ENCODE measurements around the gene AKR1B1.
A peak's percentile ranks its signal among the peaks of the same experiment; 100 is the strongest.

Gene AKR1B1

DNA sequence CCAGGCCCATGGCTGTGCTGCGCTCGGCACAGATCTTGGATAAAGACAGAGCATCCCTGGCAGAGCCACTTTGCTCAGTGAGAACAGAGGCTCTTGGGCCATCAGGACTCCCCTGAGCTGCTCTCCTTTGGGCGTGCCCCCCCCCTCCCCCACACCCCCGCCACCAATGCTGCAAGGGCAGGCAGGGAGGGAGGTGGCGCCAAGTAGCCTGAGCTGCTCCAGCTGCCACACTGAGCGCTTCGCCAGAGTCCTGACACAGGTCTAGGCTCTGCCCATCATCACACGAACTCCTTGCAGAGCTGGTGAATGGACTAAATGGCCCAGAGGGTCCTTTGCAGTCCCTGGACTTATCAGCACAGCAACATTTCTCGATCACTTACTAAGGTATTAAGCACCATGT is 12.5 kb downstream of the AKR1B1 start:
- intact Hi-C loops (cut with micrococcal nuclease) = no loop called here
- H3K9me3 Mint-ChIP-seq = no peaks in the 10 kb centered on the region

DNA sequence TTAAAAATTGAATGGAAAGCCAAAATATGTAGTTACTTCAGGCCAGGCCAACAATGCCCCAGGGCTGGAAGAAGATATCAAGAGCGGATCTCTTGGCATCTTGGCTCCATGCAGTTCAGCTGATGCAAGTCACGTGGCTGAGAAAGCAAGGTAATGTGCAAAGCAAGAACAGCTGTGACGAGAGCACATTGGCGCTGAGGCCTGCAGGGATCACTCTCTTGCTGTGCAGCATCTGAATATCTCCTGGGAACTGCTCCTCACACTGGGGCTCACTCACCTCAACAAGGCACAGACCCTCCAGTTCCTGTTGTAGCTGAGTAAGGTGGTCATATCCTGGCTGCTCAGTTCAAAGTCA is 14.0 kb downstream of the AKR1B1 start:
- Mint-ChIP-seq H3K4me3 (no peak overlapping the region), H3K27me3 (no peaks in the 10 kb centered on the region), H3K9me3 (no peaks in the 10 kb centered on the region), H3K36me3 (ENCODE audit: low read depth) (peaks cover 100% of the 10 kb centered on the region), H3K4me1 (ENCODE audit: low read depth) (peaks cover 49% of the 10 kb centered on the region), H3K27ac (peak overlapping the region; percentile 23)
- intact Hi-C loops (cut with micrococcal nuclease) = no loop called here

More for the DNA sequence above, 12.5 kb downstream of the AKR1B1 start:
- H3K27me3 Mint-ChIP-seq = no peaks in the 10 kb centered on the region
- H3K4me3 Mint-ChIP-seq = no peak overlapping the region
- peaks cover 55% of the 10 kb centered on the region for H3K4me1 Mint-ChIP-seq (ENCODE audit: low read depth)
- peak overlapping the region; percentile 50 for H3K27ac Mint-ChIP-seq
- peaks cover 100% of the 10 kb centered on the region for H3K36me3 Mint-ChIP-seq (ENCODE audit: low read depth)

DNA sequence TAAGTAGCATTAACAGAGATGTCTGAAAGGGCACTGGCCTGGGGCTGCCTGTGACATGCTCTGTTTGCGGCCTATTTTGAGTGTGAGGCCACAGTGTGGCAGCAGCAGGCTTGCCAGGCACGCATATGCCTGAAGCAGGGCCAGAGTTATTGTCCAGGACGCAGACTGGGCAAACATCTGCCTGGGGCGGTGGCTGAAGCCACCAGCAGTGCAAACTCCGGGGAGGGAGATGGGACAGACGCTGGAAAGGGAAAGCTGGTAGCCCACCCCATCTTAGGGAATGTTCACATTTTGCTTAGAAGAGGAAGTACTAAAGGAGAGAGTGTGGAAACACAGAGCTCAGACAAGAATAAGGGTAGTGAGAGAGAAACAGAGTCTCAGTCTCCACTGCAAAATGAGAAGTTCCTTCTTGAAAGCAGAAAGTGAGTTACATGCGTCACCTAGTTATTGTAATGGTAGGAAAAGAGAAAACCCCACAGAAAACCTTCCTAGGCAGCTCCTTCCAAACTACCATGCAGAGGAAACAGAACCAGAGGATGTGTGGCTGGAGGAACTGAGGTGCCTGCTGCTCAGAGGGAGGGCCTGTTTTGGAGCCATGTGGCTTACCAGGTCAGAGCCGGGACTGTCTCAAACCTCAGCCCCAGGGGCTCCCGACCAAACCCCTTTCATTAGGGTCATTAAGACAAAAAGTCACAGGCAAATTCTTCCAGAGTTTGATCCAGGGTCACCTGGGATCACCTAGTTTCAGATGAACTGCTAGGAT is 14.5 kb downstream of the AKR1B1 start:
- Mint-ChIP-seq H3K27me3 (no peaks in the 10 kb centered on the region), H3K4me3 (no peak overlapping the region), H3K9me3 (no peaks in the 10 kb centered on the region), H3K27ac (peak overlapping the region; percentile 23), H3K36me3 (ENCODE audit: low read depth) (peaks cover 99% of the 10 kb centered on the region), H3K4me1 (ENCODE audit: low read depth) (peaks cover 44% of the 10 kb centered on the region)
- intact Hi-C loops (cut with micrococcal nuclease) = no loop called here

DNA sequence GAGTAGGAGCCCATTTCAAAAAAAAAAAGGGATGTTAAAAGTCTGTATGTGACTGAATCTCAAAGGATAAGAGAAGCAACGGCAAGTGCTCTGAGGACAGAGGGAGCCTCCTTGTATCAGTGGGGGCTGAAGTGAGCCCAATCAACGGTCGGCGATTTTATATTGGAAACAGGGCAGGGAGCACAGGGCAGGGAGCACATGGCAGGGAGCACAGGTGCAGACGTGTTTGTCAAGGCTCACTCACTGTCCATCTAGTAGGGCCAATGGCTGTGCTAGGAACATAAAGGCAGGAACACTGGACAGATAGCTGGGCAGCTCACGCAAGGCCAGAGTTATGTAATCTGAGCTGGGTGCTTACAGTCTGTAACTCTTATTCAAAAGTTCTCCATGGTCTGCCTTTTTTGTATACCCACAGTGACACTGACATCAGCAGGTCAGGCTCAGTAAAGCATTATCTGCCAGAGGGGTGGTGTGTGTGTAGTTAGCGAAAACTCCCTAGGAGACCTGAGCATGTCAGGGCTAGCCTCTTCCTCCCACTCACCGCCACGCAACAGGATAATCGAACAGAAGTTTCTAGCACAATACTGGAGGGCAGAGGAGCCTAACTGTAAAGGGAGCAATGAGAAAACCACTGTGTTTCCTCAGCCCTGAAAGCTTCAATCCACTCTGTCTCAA is 15.4 kb downstream of the AKR1B1 start:
- Mint-ChIP-seq H3K36me3 (ENCODE audit: low read depth) (peaks cover 90% of the 10 kb centered on the region), H3K9me3 (peaks cover 6% of the 10 kb centered on the region), H3K4me3 (no peak overlapping the region), H3K27ac (peak overlapping the region; percentile 23), H3K4me1 (ENCODE audit: low read depth) (peaks cover 35% of the 10 kb centered on the region), H3K27me3 (no peaks in the 10 kb centered on the region)
- intact Hi-C loops (cut with micrococcal nuclease) = no loop called here

DNA sequence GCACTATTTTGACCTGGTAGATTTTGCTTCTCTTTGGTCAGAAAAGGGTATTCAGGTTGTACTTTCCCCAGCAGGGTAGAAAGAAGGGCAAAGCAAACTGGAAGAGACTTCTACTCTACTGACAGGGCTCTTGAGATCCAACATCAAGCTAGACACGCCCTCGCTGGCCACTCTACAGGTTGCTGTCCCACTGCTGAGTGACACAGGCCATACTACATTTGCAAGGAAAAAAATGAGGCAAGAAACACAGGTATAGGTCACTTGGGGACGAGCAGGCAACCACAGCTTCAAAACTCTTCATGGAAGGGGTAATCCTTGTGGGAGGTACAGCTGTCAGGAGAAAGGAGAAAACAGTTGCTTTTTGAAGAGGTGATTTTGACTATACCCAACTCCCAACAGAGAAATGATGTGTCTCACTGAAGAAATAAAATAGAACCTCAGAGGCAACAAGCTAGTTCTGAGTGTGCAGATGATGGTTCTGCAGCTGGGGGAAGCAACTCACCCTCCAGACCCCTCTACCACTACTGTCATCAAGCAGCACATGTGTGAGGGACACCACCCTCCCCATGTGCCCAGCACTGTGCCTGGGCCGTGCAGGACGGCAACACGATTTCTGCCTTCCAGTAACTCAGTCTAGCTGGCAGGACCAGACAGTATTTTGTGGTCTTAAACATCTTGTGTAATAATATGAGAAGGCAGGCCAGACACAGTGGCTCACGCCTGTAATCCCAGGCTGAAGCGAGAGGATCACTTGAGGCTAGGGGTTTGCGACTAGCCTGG is 16.3 kb downstream of the AKR1B1 start:
- Mint-ChIP-seq H3K9me3 (peaks cover 9% of the 10 kb centered on the region), H3K36me3 (ENCODE audit: low read depth) (peaks cover 81% of the 10 kb centered on the region), H3K27ac (no peak overlapping the region), H3K4me3 (no peak overlapping the region), H3K4me1 (ENCODE audit: low read depth) (peaks cover 26% of the 10 kb centered on the region), H3K27me3 (no peaks in the 10 kb centered on the region)
- intact Hi-C loops (cut with micrococcal nuclease) = no loop called here

DNA sequence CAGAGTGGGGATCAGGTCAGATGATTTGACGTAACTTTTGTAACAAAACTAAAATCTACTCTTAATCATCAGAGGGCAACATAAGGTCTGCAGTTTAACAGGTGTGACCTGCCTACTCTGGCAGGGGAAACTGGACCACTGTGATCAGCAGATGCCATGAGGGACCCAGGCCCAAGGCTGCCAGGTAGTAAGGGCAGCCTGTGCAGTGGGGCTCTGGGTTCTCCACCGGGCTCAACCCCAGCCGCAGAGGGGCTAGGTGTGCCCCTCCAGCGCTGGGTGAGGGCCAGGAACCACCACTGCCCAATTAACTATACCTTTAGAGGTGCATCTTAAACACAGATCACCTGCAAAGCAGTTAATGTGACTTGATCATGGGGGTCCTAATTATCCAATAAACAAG is 17.6 kb downstream of the AKR1B1 start:
- Mint-ChIP-seq H3K36me3 (ENCODE audit: low read depth) (peaks cover 68% of the 10 kb centered on the region), H3K4me1 (ENCODE audit: low read depth) (peaks cover 25% of the 10 kb centered on the region), H3K27me3 (no peaks in the 10 kb centered on the region), H3K9me3 (peaks cover 9% of the 10 kb centered on the region), H3K4me3 (no peak overlapping the region), H3K27ac (no peak overlapping the region)
- intact Hi-C loops (cut with micrococcal nuclease) = no loop called here

DNA sequence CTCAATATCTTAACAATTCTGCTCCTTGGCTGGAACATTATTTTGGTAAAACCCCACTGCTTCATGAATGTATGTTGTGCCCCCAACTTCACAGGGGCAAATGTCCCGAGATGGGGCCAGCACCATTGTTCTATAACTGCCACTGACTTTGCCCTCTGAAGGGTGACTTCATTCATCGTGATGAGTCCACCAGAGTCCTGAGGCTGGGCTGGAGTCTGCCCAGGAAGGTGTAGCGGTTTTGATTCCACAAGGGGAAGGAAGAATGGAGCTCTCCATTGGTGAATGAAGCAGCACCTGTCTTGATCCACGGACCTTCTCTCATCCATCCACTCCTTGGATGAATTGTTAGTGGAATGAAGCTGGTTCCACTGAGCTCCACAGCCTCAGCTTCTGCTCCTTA is 18.4 kb downstream of the AKR1B1 start:
- H3K27me3 Mint-ChIP-seq = no peaks in the 10 kb centered on the region
- intact Hi-C loops (cut with micrococcal nuclease) = no loop called here
- peaks cover 60% of the 10 kb centered on the region for H3K36me3 Mint-ChIP-seq (ENCODE audit: low read depth)
- H3K9me3 Mint-ChIP-seq = peaks cover 9% of the 10 kb centered on the region
- no peak overlapping the region for H3K27ac Mint-ChIP-seq
- peaks cover 17% of the 10 kb centered on the region for H3K4me1 Mint-ChIP-seq (ENCODE audit: low read depth)
- H3K4me3 Mint-ChIP-seq = no peak overlapping the region

DNA sequence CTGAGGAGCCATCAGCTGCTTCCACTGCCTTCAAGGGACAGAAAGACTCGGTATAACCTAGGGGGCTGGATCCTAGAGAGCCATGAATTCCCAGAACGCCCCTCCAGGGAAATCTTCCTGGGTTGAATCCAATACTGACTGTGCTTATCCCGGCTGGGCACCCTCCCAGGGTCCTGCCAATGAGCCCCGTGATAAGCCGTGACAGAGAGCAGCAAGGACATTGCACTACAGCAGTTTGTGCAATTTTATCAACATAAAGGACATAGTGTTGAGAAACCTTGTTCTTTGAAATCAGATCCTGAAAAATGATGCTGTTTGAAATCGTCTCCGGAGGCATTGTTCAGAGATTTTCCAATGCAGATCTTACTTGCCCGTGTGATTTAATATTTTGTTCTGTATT is 18.8 kb downstream of the AKR1B1 start:
- H3K36me3 Mint-ChIP-seq (ENCODE audit: low read depth) = peaks cover 56% of the 10 kb centered on the region
- peaks cover 13% of the 10 kb centered on the region for H3K4me1 Mint-ChIP-seq (ENCODE audit: low read depth)
- H3K9me3 Mint-ChIP-seq = peaks cover 9% of the 10 kb centered on the region
- no peak overlapping the region for H3K4me3 Mint-ChIP-seq
- no peak overlapping the region for H3K27ac Mint-ChIP-seq
- H3K27me3 Mint-ChIP-seq = no peaks in the 10 kb centered on the region
- intact Hi-C loops (cut with micrococcal nuclease) = no loop called here

DNA sequence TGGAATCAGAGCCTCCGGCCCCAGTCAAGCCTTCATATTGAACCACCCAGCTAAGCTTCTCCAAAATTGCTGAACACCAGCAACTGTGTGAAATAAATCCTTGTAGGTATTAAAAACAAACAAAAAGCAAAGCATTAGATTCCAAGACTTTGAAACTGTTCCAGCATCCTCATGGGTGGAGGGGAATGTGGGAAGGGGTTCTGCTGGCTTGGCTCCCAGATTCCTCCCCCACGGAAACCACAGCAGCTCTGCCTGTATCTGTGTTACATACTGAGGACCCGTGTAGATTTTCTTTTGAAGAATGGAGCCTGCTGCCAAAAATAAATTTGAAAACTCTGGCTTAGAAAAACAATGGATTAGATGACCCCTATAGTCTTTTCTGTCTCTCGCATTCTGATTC is 20.0 kb downstream of the AKR1B1 start:
- Mint-ChIP-seq H3K4me3 (no peak overlapping the region), H3K36me3 (ENCODE audit: low read depth) (peaks cover 45% of the 10 kb centered on the region), H3K27me3 (no peaks in the 10 kb centered on the region), H3K9me3 (peaks cover 9% of the 10 kb centered on the region), H3K4me1 (ENCODE audit: low read depth) (peaks cover 2% of the 10 kb centered on the region), H3K27ac (no peak overlapping the region)
- intact Hi-C loops (cut with micrococcal nuclease) = loop anchor here (10.0 kb wide), 1 partner anchor 106 kb away; the partner anchor contains the start of gene AKR1B15

DNA sequence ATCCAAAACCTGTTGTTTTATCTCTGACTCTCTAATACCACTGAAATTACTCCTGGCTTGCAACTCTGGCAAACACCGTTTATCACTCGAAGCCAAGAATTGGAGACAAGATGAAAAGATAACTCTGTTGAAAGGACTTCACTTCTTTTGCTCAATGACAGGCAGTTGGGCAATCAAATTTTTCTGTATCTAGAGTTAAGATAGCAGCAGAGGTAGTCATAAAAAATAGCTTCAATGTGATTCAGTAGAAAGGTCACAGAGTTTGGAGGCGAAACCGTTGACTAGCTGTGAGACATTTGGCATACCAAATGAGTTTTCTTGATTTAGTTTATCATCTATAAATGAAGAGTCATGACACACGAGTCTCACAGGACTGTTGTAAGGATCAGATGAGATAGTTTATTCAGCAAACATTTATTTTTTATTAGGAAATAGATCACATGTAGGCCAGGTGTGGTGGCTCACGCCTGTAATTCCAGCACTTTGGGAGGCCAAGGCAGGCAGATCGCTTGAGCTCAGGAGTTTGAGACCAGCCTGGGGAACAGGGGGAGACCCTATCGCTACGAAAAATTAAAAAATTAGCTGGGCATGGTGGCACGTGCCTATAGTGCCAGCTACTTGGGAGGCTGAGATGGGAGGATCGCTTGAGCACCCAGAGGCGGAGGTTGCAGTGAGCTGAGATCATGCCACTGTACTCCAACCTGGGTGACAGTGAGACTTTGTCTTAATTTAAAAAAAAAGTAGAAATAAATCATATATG is 23.6 kb downstream of the AKR1B1 start:
- Mint-ChIP-seq H3K27ac (no peak overlapping the region), H3K9me3 (peaks cover 9% of the 10 kb centered on the region), H3K4me3 (no peak overlapping the region), H3K27me3 (peaks cover 2% of the 10 kb centered on the region), H3K4me1 (ENCODE audit: low read depth) (peaks cover 20% of the 10 kb centered on the region), H3K36me3 (ENCODE audit: low read depth) (peaks cover 9% of the 10 kb centered on the region)
- intact Hi-C loops (cut with micrococcal nuclease) = loop anchor here (10.0 kb wide), 1 partner anchor 109 kb away; the partner anchor contains the start of gene AKR1B15

DNA sequence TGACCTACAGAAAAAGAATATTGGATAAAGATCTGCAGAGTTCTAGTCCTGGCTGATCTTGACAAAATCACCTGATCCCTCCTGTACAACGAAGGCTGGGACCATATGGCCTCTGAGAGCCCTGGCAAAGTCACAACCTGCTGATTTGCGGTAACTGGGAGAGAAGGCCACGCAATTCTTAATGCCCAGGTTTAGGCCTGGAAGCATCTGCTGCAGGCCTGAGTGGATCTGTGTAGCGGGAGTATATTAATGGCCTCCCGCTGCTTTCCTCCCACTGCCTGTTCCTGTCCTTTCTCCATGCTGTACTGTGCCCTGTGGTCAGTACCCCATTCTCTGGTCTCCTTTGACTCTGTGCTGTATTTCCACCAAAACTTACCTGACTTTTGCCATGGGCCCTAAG is 24.2 kb downstream of the AKR1B1 start:
- Mint-ChIP-seq H3K36me3 (ENCODE audit: low read depth) (peaks cover 2% of the 10 kb centered on the region), H3K27ac (no peak overlapping the region)
- intact Hi-C loops (cut with micrococcal nuclease) = loop anchor here (10.0 kb wide), 1 partner anchor 110 kb away; the partner anchor contains the start of gene AKR1B15

DNA sequence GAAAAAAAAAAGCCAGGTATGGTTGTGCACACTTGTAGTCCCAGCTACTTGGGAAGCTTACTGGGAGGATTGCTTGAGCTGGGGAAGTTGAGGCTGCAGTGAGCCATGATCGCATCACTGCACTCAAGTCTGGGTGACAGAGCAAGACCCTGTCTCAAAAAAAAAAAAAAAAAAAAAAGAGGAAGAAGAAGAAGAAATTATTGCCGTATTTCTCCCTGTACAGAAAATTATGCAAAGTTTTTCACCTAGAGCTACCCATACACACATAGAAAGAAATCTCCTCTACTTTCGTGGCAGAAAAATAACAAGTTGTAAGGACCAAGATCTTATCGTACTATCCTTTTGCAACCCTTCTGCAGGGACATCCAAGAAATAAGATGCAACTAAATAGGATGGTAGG is 25.5 kb downstream of the AKR1B1 start:
- Mint-ChIP-seq H3K36me3 (ENCODE audit: low read depth) (no peaks in the 10 kb centered on the region), H3K4me1 (ENCODE audit: low read depth) (peaks cover 27% of the 10 kb centered on the region), H3K4me3 (no peak overlapping the region), H3K27ac (no peak overlapping the region), H3K27me3 (peaks cover 2% of the 10 kb centered on the region), H3K9me3 (peaks cover 2% of the 10 kb centered on the region)
- intact Hi-C loops (cut with micrococcal nuclease) = loop anchor here (10.0 kb wide), 1 partner anchor 111 kb away; the partner anchor contains the start of gene AKR1B15

More for the DNA sequence above, 24.2 kb downstream of the AKR1B1 start:
- Mint-ChIP-seq H3K4me1 (ENCODE audit: low read depth) (peaks cover 21% of the 10 kb centered on the region), H3K27me3 (peaks cover 2% of the 10 kb centered on the region), H3K4me3 (no peak overlapping the region), H3K9me3 (peaks cover 9% of the 10 kb centered on the region)

Data from dendritic cell treated with granulocyte-macrophage colony-stimulating factor and Interleukin-4, amounts not matched to agents 40 ng/mL and 50 ng/mL, for 4 days (primary cell).